Gastrocnemius medialis (tissue), 4 donors: ENCODE measurements around the gene MAPK4. TPM values are rescaled to one million over a fixed set of nuclear protein-coding genes. Genes with fewer than 3 reads are reported as not detected.

ENCODE experiments used
- ATAC-seq, 2 donors: fragments of 150-250 bp; one replicate each; pipeline ENCODE4 v1.9.1; 2016
- DNase-seq, 2 donors: peaks; one replicate each; pipeline ENCODE4 v3.0.0-alpha.2; 2019
- H3K27ac ChIP-seq, 4 donors: fragments of 200-600 bp; sonication (generic); 1 replicate in 1 of 4; 2 replicates in 3 of 4; pipeline ENCODE4 v1.5.1; 2016 to 2018; ENCODE audit warnings: mild to moderate bottlenecking in 2 of 4, moderate library complexity in 1 of 4
- H3K27me3 ChIP-seq, 3 donors: fragments of 200-600 bp; sonication (generic) in 2 of 3; 1 replicate in 1 of 3; 2 replicates in 2 of 3; pipeline versions ENCODE4 v1.5.1 to v1.6.0; 2016 to 2019; ENCODE audit warnings: mild to moderate bottlenecking in 1 of 3, moderate library complexity in 1 of 3
- H3K36me3 ChIP-seq, 2 donors: fragments of 200-600 bp; sonication (generic) in 1 of 2; one replicate each; pipeline ENCODE4 v1.5.1; 2017 to 2018
- H3K4me1 ChIP-seq, 2 donors: fragments of 200-600 bp; sonication (generic) in 1 of 2; one replicate each; pipeline ENCODE4 v1.5.1; 2016 to 2017; ENCODE audit warnings: mild to moderate bottlenecking in 2 of 2
- H3K4me3 ChIP-seq, 4 donors: fragments of 200-600 bp; sonication (generic) in 3 of 4; 1 replicate in 1 of 4; 2 replicates in 3 of 4; pipeline ENCODE4 v1.5.1; 2016 to 2019; ENCODE audit warnings: mild to moderate bottlenecking in 2 of 4
- H3K9me3 ChIP-seq, 3 donors: fragments of 200-600 bp; sonication (generic) in 2 of 3; 1 replicate in 1 of 3; 2 replicates in 2 of 3; pipeline ENCODE4 v1.5.1; 2016 to 2019
- CTCF ChIP-seq, 5 experiments: fragments of 450-650 bp in 3 of 5; fragments of 200-600 bp in 2 of 5; sonication (generic) in 2 of 5; IDR thresholded peaks in 4 of 5; conservative IDR thresholded peaks in 1 of 5; 1 replicate in 4 of 5; 2 replicates in 1 of 5; pipeline ENCODE4 v1.5.1; 2016 to 2019; ENCODE audit warnings: antibody characterized with exemption in 5 of 5, mild to moderate bottlenecking in 3 of 5, moderate library complexity in 3 of 5
- POLR2A ChIP-seq, 2 donors: fragments of 450-650 bp; IDR thresholded peaks; one replicate each; pipeline ENCODE4 v1.6.1; 2017; ENCODE audit warnings: antibody characterized with exemption in 2 of 2, mild to moderate bottlenecking in 2 of 2, moderate library complexity in 2 of 2
- in situ Hi-C, 4 donors: fragments of 200-750 bp; cut with MboI; loops; one replicate each; pipeline versions ENCODE4 v1.15.0 to v1.8.0; 2017; ENCODE audit warnings: low sequenced_read_pairs in 4 of 4
- intact Hi-C: fragments of 100-400 bp; cut with DNase I; formaldehyde crosslinking; loops from one replicate; pipeline ENCODE4 v1.15.1; 2023; ENCODE audit warnings: low total_unique reads
- total RNA-seq, 4 donors: library from RNA; depleted of rRNA; stranded (reverse); fragments of >200 nt; gene quantifications; one replicate each; pipeline versions ENCODE4 v1.1.0 to v1.2.3, GENCODE V29; 2016

MAPK4 gene
- total RNA-seq, 4 donors from 2014 or later: 0.68 to 2.4 (median 1.7) TPM

- in situ Hi-C loops: no loop called here
- TF ChIP-seq POLR2A (IDR thresholded peaks at IDR 0.05): no peak
- TF ChIP-seq CTCF (IDR thresholded peaks at IDR 0.05 in 4 of 5, conservative IDR thresholded peaks at IDR 0.05 in 1 of 5): no peak
- no peaks in the 10 kb centered on the region for H3K36me3 ChIP-seq
- intact Hi-C loops: no loop called here
- DNase-seq (no peak), ATAC-seq (no peak)
- no peak overlapping the region for H3K27ac ChIP-seq
- H3K4me3 ChIP-seq: no peak overlapping the region
- H3K4me1 ChIP-seq: no peaks in the 10 kb centered on the region
- no peaks in the 10 kb centered on the region for H3K9me3 ChIP-seq
- H3K27me3 ChIP-seq: no peaks in the 10 kb centered on the region
These were observed 194.4 kb downstream of the MAPK4 start for GRCh38 chr18:50754297-50754696.

- no peaks in the 10 kb centered on the region for H3K4me1 ChIP-seq
- in situ Hi-C loops (no loop called here), intact Hi-C loops (no loop called here)
- no peaks in the 10 kb centered on the region for H3K27me3 ChIP-seq
- H3K9me3 ChIP-seq: no peaks in the 10 kb centered on the region
- no peaks in the 10 kb centered on the region for H3K36me3 ChIP-seq
- H3K4me3 ChIP-seq: no peak overlapping the region
- ATAC-seq (no peak), DNase-seq (no peak)
- no peak overlapping the region for H3K27ac ChIP-seq
- TF ChIP-seq CTCF (IDR thresholded peaks at IDR 0.05 in 4 of 5, conservative IDR thresholded peaks at IDR 0.05 in 1 of 5): no peak
These were observed 197.5 kb downstream of the MAPK4 start for GRCh38 chr18:50757358-50757757.

GRCh38 chr18:50769463-50769862 lies 209.6 kb downstream of the MAPK4 start:
- Histone ChIP-seq H3K27ac (no peak overlapping the region), H3K9me3 (no peaks in the 10 kb centered on the region), H3K4me3 (no peak overlapping the region), H3K27me3 (no peaks in the 10 kb centered on the region), H3K36me3 (no peaks in the 10 kb centered on the region), H3K4me1 (no peaks in the 10 kb centered on the region)
- intact Hi-C loops (no loop called here), in situ Hi-C loops (no loop called here)
- DNase-seq (no peak), ATAC-seq (no peak)
- TF ChIP-seq POLR2A (IDR thresholded peaks at IDR 0.05): no peak
- no peak for TF ChIP-seq CTCF (IDR thresholded peaks at IDR 0.05 in 4 of 5, conservative IDR thresholded peaks at IDR 0.05 in 1 of 5)

- in situ Hi-C loops: loop anchor here in 1 of 4 donors (25.0 kb wide), 1 partner anchor 263 kb away; no protein-coding TSS in a partner anchor
- intact Hi-C loops: no loop called here
- Histone ChIP-seq H3K4me3 (no peak overlapping the region), H3K36me3 (no peaks in the 10 kb centered on the region), H3K27me3 (no peaks in the 10 kb centered on the region), H3K9me3 (no peaks in the 10 kb centered on the region), H3K27ac (no peak overlapping the region), H3K4me1 (no peaks in the 10 kb centered on the region)
- DNase-seq (no peak), ATAC-seq (no peak)
- TF ChIP-seq CTCF (IDR thresholded peaks at IDR 0.05 in 4 of 5, conservative IDR thresholded peaks at IDR 0.05 in 1 of 5) (no peak), POLR2A (IDR thresholded peaks at IDR 0.05) (no peak)
These were observed 215.3 kb downstream of the MAPK4 start for GRCh38 chr18:50775207-50775606.

GRCh38 chr18:50775726-50776125 lies 215.8 kb downstream of the MAPK4 start:
- no peak overlapping the region for H3K27ac ChIP-seq
- TF ChIP-seq CTCF (IDR thresholded peaks at IDR 0.05 in 4 of 5, conservative IDR thresholded peaks at IDR 0.05 in 1 of 5): no peak
- no peaks in the 10 kb centered on the region for H3K4me1 ChIP-seq
- H3K9me3 ChIP-seq: no peaks in the 10 kb centered on the region
- in situ Hi-C loops: loop anchor here in 1 of 4 donors (25.0 kb wide), 1 partner anchor 263 kb away; no protein-coding TSS in a partner anchor
- intact Hi-C loops: no loop called here
- DNase-seq (no peak), ATAC-seq (no peak)
- no peak overlapping the region for H3K4me3 ChIP-seq
- no peaks in the 10 kb centered on the region for H3K36me3 ChIP-seq
- no peaks in the 10 kb centered on the region for H3K27me3 ChIP-seq
